HepG2 (cell line): Measurements from ENCODE around the gene DEFB121. TPM values are rescaled to one million over a fixed set of nuclear protein-coding genes. Genes with fewer than 3 reads are reported as not detected.

Experiments
- ATAC-seq: fragments of 200-7000 bp; cut with Tn5 transposase; 3 replicates; pipeline ENCODE4 v1.9.1; 2020; ENCODE audit warnings: mild to moderate bottlenecking, moderate library complexity
- Bru-seq: library from RNA; stranded (reverse); fragments of 400-500 nt; gene quantifications from one replicate; lab custom pipeline; 2021; lab: Mats Ljungman, UMichigan
- BruChase-seq, 2 experiments: library from RNA; stranded (reverse); fragments of 400-500 nt; gene quantifications; one replicate each; lab custom pipeline; 2021; lab: Mats Ljungman, UMichigan
- BruUV-seq: library from RNA; stranded (reverse); fragments of 400-500 nt; replicated peaks from 2 replicates; lab custom pipeline; 2021; lab: Mats Ljungman, UMichigan
- CTCF ChIA-PET: fragments of 300-600 bp; formaldehyde crosslinking; extraction: SDS; loops from one replicate; lab custom pipeline; 2021; ENCODE audit warnings: low total read pairs, inconsistent platforms, low intra/inter-chr PET ratio; lab: Yijun Ruan, JAX
- POLR2A ChIA-PET: fragments of 350-600 bp; sonication (Branson Sonifier 250); formaldehyde crosslinking; loops from one replicate; lab custom pipeline; 2020; ENCODE audit warnings: antibody characterized with exemption, inconsistent platforms; lab: Yijun Ruan, JAX
- DNase-seq: peaks from one replicate; pipeline ENCODE4 v3.0.0-alpha.2; 2015; ENCODE audit warnings: low spot score
- FAIRE-seq: peaks from 3 replicates; lab custom pipeline; 2011; peaks lifted over from hg19 to GRCh38; lab: Jason Lieb, UNC
- H2AFZ ChIP-seq: one replicate; pipeline ENCODE4 v1.6.1; 2011; ENCODE audit warnings: low read length, inconsistent platforms
- H3K27ac ChIP-seq: fragments of 300-600 bp; 3 replicates; pipeline ENCODE4 v1.8.0; 2011; ENCODE audit warnings: mixed run types, mild to moderate bottlenecking, mixed read lengths, low read length, inconsistent platforms; ENCODE audit not compliant: insufficient read depth; ENCODE audit errors: extremely low read length
- H3K27me3 ChIP-seq, 2 experiments: fragments of 200-600 bp in 1 of 2; 2 replicates in 1 of 2; 3 replicates in 1 of 2; pipeline versions ENCODE4 v1.6.0 to v1.8.0; 2011; ENCODE audit warnings: low read length in 2 of 2, mild to moderate bottlenecking in 2 of 2, moderate library complexity in 2 of 2, inconsistent platforms in 1 of 2; ENCODE audit not compliant: insufficient read depth in 2 of 2, control insufficient read depth in 1 of 2
- H3K36me3 ChIP-seq, 2 experiments: fragments of 200-600 bp in 1 of 2; replicated peaks in 1 of 2; 2 replicates in 1 of 2; 3 replicates in 1 of 2; pipeline versions ENCODE4 v1.5.1 to v1.8.0; 2011; ENCODE audit warnings: low read length in 2 of 2, inconsistent platforms in 1 of 2; ENCODE audit not compliant: insufficient read depth in 2 of 2, control insufficient read depth in 1 of 2
- H3K4me1 ChIP-seq: 2 replicates; pipeline ENCODE4 v1.5.1; 2012; ENCODE audit warnings: low read length, inconsistent platforms; ENCODE audit not compliant: insufficient read depth
- H3K4me2 ChIP-seq: 2 replicates; pipeline ENCODE4 v1.6.0; 2011; ENCODE audit warnings: low read depth, low read length, inconsistent platforms
- H3K4me3 ChIP-seq, 3 experiments: fragments of 200-600 bp in 1 of 3; sonication (generic), shearing (Covaris generic) in 1 of 3; replicated peaks in 1 of 3; 2 replicates each; pipeline ENCODE4 v1.5.1; 2011 to 2016; ENCODE audit warnings: low read length in 3 of 3, inconsistent platforms in 2 of 3, low read depth in 2 of 3, mild to moderate bottlenecking in 2 of 3, control low read depth in 1 of 3, mixed read lengths in 1 of 3; ENCODE audit not compliant: insufficient read depth in 1 of 3
- H3K79me2 ChIP-seq: one replicate; pipeline ENCODE4 v1.6.1; 2011; ENCODE audit warnings: low read length, inconsistent platforms; ENCODE audit not compliant: insufficient read depth
- H3K9ac ChIP-seq: 2 replicates; pipeline ENCODE4 v1.6.0; 2011; ENCODE audit warnings: mild to moderate bottlenecking, low read depth, low read length, inconsistent platforms; ENCODE audit not compliant: insufficient read depth
- H3K9me3 ChIP-seq: 2 replicates; pipeline ENCODE4 v1.5.1; 2012; ENCODE audit warnings: mild to moderate bottlenecking, low read length
- H4K20me1 ChIP-seq: 2 replicates; pipeline ENCODE4 v1.6.0; 2011; ENCODE audit warnings: inconsistent platforms, mild to moderate bottlenecking, low read length, moderate library complexity; ENCODE audit not compliant: insufficient read depth
- AFF4 ChIP-seq: sonication (generic); formaldehyde crosslinking; IDR thresholded peaks from 2 replicates; pipeline ENCODE4 v1.4.0; 2020; ENCODE audit warnings: missing genetic modification reagents
- DDIT3 ChIP-seq: sonication (generic); formaldehyde crosslinking; IDR thresholded peaks from 2 replicates; pipeline ENCODE4 v1.4.0; 2020; ENCODE audit warnings: mild to moderate bottlenecking, missing genetic modification reagents
- GLI4 ChIP-seq: sonication (generic); formaldehyde crosslinking; IDR thresholded peaks from 2 replicates; pipeline ENCODE4 v1.5.1; 2020; ENCODE audit warnings: missing genetic modification reagents, mild to moderate bottlenecking, moderate library complexity, borderline replicate concordance
- MYNN ChIP-seq: sonication (generic); formaldehyde crosslinking; IDR thresholded peaks from 2 replicates; pipeline ENCODE4 v1.4.0; 2020; ENCODE audit warnings: mild to moderate bottlenecking, low read depth, missing genetic modification reagents
- PRMT3 ChIP-seq: sonication (generic); formaldehyde crosslinking; IDR thresholded peaks from 2 replicates; pipeline ENCODE4 v1.8.1; 2022; ENCODE audit warnings: low read depth, mild to moderate bottlenecking, moderate library complexity, missing genetic modification reagents, borderline replicate concordance
- SCMH1 ChIP-seq: sonication (generic); formaldehyde crosslinking; IDR thresholded peaks from 2 replicates; pipeline ENCODE4 v1.9.0; 2021; ENCODE audit warnings: missing genetic modification reagents, mild to moderate bottlenecking, borderline replicate concordance
- THAP7 ChIP-seq: sonication (generic); formaldehyde crosslinking; IDR thresholded peaks from 2 replicates; pipeline ENCODE4 v1.8.1; 2023; ENCODE audit warnings: mild to moderate bottlenecking, missing genetic modification reagents
- U2AF2 ChIP-seq: fragments of 200-400 bp; formaldehyde crosslinking; IDR thresholded peaks from 2 replicates; pipeline ENCODE4 v1.6.1; 2017; ENCODE audit warnings: low read depth, mild to moderate bottlenecking, low read length
- ZFP41 ChIP-seq: sonication (generic); formaldehyde crosslinking; IDR thresholded peaks from 2 replicates; pipeline ENCODE4 v1.4.0; 2020; ENCODE audit warnings: mild to moderate bottlenecking, missing genetic modification reagents, borderline replicate concordance
- ZFY ChIP-seq: sonication (generic); formaldehyde crosslinking; IDR thresholded peaks from 2 replicates; pipeline ENCODE4 v1.4.0; 2020; ENCODE audit warnings: missing genetic modification reagents
- ZNF253 ChIP-seq: sonication (generic); formaldehyde crosslinking; IDR thresholded peaks from 2 replicates; pipeline ENCODE4 v1.8.0; 2022; ENCODE audit warnings: mild to moderate bottlenecking, missing genetic modification reagents, borderline replicate concordance
- ZNF335 ChIP-seq: sonication (generic); formaldehyde crosslinking; IDR thresholded peaks from 2 replicates; pipeline ENCODE4 v1.4.0; 2020; ENCODE audit warnings: missing genetic modification reagents
- ZNF451 ChIP-seq: sonication (generic); formaldehyde crosslinking; IDR thresholded peaks from 2 replicates; pipeline ENCODE4 v1.5.0; 2020; ENCODE audit warnings: mild to moderate bottlenecking, missing genetic modification reagents
- ZNF724P ChIP-seq: sonication (generic); formaldehyde crosslinking; IDR thresholded peaks from 2 replicates; pipeline ENCODE4 v1.8.0; 2022; ENCODE audit warnings: missing genetic modification reagents, borderline replicate concordance
- ZNF788 ChIP-seq: sonication (generic); formaldehyde crosslinking; IDR thresholded peaks from 2 replicates; pipeline ENCODE4 v1.5.0; 2020; ENCODE audit warnings: mild to moderate bottlenecking, missing genetic modification reagents, borderline replicate concordance
- WGBS: methylation state at CpG from one replicate; pipeline ENCODE4 v1.1.6; 2017; ENCODE audit warnings: low lambda C conversion rate; 5-methylcytosine and 5-hydroxymethylcytosine counted together
- in situ Hi-C: cut with HindIII; loops from 2 replicates; pipeline ENCODE4 v1.10.0; 2017; ENCODE audit warnings: low pct_unique_long_range_greater_than_20kb; ENCODE audit not compliant: extremely low pct_ligation_motif_present
- intact Hi-C: fragments of 100-400 bp; cut with micrococcal nuclease; formaldehyde crosslinking; loops from one replicate; pipeline ENCODE4 v1.10.0; 2022; ENCODE audit not compliant: unreplicated experiment
- long read RNA-seq, 2 experiments: library from RNA in 1 of 2; library from polyadenylated mRNA in 1 of 2; stranded (forward) in 1 of 2; unstranded in 1 of 2; transcript quantifications; one replicate each; pipeline ENCODE4 v2.0.0, GENCODE V29; 2019 to 2022
- polyA minus RNA-seq, 3 experiments: library from RNA; depleted of rRNA, polyadenylated mRNA; stranded (reverse); fragments of >200 nt; gene quantifications; 2 replicates each; pipeline ENCODE4 v1.2.3, GENCODE V29; 2011; ENCODE audit warnings: low replicate concordance in 1 of 3
- polyA plus RNA-seq, 8 experiments: library from polyadenylated mRNA; depleted of rRNA in 3 of 8; stranded (reverse) in 7 of 8; unstranded in 1 of 8; fragments of >200 nt; fragmentation: Illumina TruSeq in 4 of 8; extraction: Trizol in 4 of 8; gene quantifications; 2 replicates each; pipeline versions ENCODE4 v1.2.1 to v1.2.3, GENCODE V29; 2011 to 2016; ENCODE audit warnings: low read depth in 4 of 8, missing spikeins in 1 of 8, mixed read lengths in 1 of 8; ENCODE audit not compliant: insufficient read depth in 1 of 8
- total RNA-seq, 5 experiments: library from RNA; depleted of rRNA; stranded (reverse); fragments of >200 nt; fragmentation: Illumina TruSeq; extraction: Trizol; gene quantifications; 2 replicates each; pipeline ENCODE4 v1.2.3, GENCODE V29; 2016; ENCODE audit warnings: low read depth in 1 of 5

Gene DEFB121
- total RNA-seq (2016; rRNA removed; fragmentation: Illumina TruSeq; extraction: Trizol), result not detected in 2 replicates
- not detected in 2 replicates for total RNA-seq (2016; cell fraction: cytosol; rRNA removed; fragmentation: Illumina TruSeq; extraction: Trizol; ENCODE audit: low read depth)
- total RNA-seq (2016; cell fraction: insoluble cytoplasmic fraction; rRNA removed; fragmentation: Illumina TruSeq; extraction: Trizol), result not detected in 2 replicates
- not detected in 2 replicates for total RNA-seq (2016; cell fraction: membrane; rRNA removed; fragmentation: Illumina TruSeq; extraction: Trizol)
- not detected in 2 replicates for total RNA-seq (2016; cell fraction: nucleus; rRNA removed; fragmentation: Illumina TruSeq; extraction: Trizol)
- not detected in 2 replicates for polyA plus RNA-seq (2011; rRNA removed)
- polyA plus RNA-seq (2011; cell fraction: cytosol; rRNA removed), result not detected in 2 replicates
- not detected in 2 replicates for polyA plus RNA-seq (2011; cell fraction: nucleus; rRNA removed)
- polyA plus RNA-seq (2012), result not detected in 2 replicates
- not detected in 2 replicates for polyA plus RNA-seq (2016; cell fraction: cytosol; fragmentation: Illumina TruSeq; extraction: Trizol; ENCODE audit: low read depth)
- polyA plus RNA-seq (2016; cell fraction: insoluble cytoplasmic fraction; fragmentation: Illumina TruSeq; extraction: Trizol; ENCODE audit: low read depth), result not detected in 2 replicates
- not detected in 2 replicates for polyA plus RNA-seq (2016; cell fraction: membrane; fragmentation: Illumina TruSeq; extraction: Trizol; ENCODE audit: low read depth)
- not detected in 2 replicates for polyA plus RNA-seq (2016; cell fraction: nucleus; fragmentation: Illumina TruSeq; extraction: Trizol; ENCODE audit: insufficient read depth, low read depth)
- not detected in 2 replicates for polyA minus RNA-seq (2011; rRNA and poly(A)+ RNA removed; ENCODE audit: low replicate concordance)
- polyA minus RNA-seq (2011; cell fraction: cytosol; rRNA and poly(A)+ RNA removed), result not detected in 2 replicates
- polyA minus RNA-seq (2011; cell fraction: nucleus; rRNA and poly(A)+ RNA removed), result not detected in 2 replicates
- not detected for Bru-seq, nascent RNA
- not detected for BruChase-seq, experiment 1, labeled RNA remaining after a 6-hour chase
- not detected for BruChase-seq, experiment 2, labeled RNA remaining after a 2-hour chase
- long read RNA-seq, experiment 1, result 0 reads
- long read RNA-seq, experiment 2, result 0 reads

- Histone ChIP-seq H4K20me1 (no peaks in the 10 kb centered on the region), H2AFZ (no peak within 1 kb of the TSS), H3K9me3 (no peaks in the 10 kb centered on the region), H3K27ac (no peak within 1 kb of the TSS), H3K79me2 (no peaks in the 10 kb centered on the region), H3K4me1 (no peaks in the 10 kb centered on the region), H3K4me2 (no peak within 1 kb of the TSS), H3K27me3 (peaks cover 0 to 6% of the 10 kb centered on the region in 2 experiments; a peak in 2 of 5 replicates), H3K9ac (no peak within 1 kb of the TSS), H3K4me3 (no peak within 1 kb of the TSS), H3K36me3 (no peaks in the 10 kb centered on the region)
- ATAC-seq (no peak), DNase-seq (no peak), FAIRE-seq (no peak)
- BruUV-seq, result no TSS peak
- in situ Hi-C loops (no loop called here), intact Hi-C loops (no loop called here)
- ChIA-PET CTCF (no interaction called here), POLR2A (no interaction called here)
- 3% methylated on average over 3 of the region's 3 CpGs for WGBS
- TF ChIP-seq SCMH1 (CRISPR knock-in tag), result no peak
- no peak for TF ChIP-seq DDIT3 (CRISPR knock-in tag)
- no peak for TF ChIP-seq U2AF2
- no peak for TF ChIP-seq ZNF335 (CRISPR knock-in tag)
- TF ChIP-seq GLI4, result no peak
- TF ChIP-seq MYNN (CRISPR knock-in tag), result no peak
- no peak for TF ChIP-seq THAP7 (CRISPR knock-in tag)
- no peak for TF ChIP-seq PRMT3
- TF ChIP-seq ZNF788, result no peak
- no peak for TF ChIP-seq ZFP41 (CRISPR knock-in tag)
- no peak for TF ChIP-seq ZNF451
- TF ChIP-seq AFF4, result no peak
- TF ChIP-seq ZNF724P (CRISPR knock-in tag), result no peak
- TF ChIP-seq ZFY (CRISPR knock-in tag), result no peak
- TF ChIP-seq ZNF253 (CRISPR knock-in tag), result no peak
These were observed at the start of gene DEFB121 for GRCh38 chr20:31406115-31406514. Gene DEFB121, minus strand, starts transcription at chr20:31406215. Its CDS starts 63 bp downstream, at chr20:31406152.
